ENCODE results near the gene RREB1. TPM values are rescaled to one million over a fixed set of nuclear protein-coding genes. Genes with fewer than 3 reads are reported as not detected.
A peak's percentile ranks its signal among the peaks of the same experiment; 100 is the strongest.
"Not testable (repeated sequence)": the region's sequence is repeated elsewhere in the genome, so short reads cannot be mapped to it uniquely, and the experiment has no call there.

The RREB1 gene
- total RNA-seq, 4 donors from 2014 or later = 73.9 to 214 (median 107) TPM

DNA sequence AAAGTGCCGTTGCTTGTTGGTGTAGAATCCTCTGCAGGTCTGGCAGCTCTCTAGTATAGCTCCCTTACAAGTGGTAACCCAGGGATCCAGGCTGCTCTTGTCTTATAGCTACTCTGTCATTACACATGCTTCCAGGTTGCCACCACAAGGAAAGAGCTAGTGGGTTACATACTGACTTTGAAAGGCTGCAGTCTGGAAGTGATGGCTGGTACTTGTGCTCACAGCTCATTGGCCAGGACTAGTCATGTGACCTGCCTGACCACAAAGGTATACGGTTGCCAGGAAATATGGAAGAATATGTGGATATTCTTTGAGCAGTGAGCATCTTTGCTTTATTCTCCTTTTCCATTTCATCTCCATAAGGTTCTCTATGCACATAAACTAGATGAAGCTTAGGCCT, 46.0 kb downstream of the RREB1 start:
- TF ChIP-seq POLR2A (IDR thresholded peaks at IDR 0.05) (no peak), EP300 (IDR thresholded peaks at IDR 0.05; ENCODE audit: low read depth) (no peak)
- Histone ChIP-seq H3K27me3 (no peaks in the 10 kb centered on the region), H3K27ac (peak overlapping the region in 3 of 4 donors; percentile 32 to 66 (median 66)), H3K36me3 (no peaks in the 10 kb centered on the region), H3K4me1 (peaks cover 42 to 80% (median 56%) of the 10 kb centered on the region in 4 donors), H3K9me3 (no peaks in the 10 kb centered on the region), H3K4me3 (no peak overlapping the region)
- 33 to 75% methylated on average over 1 to 2 of the region's 2 CpGs for WGBS, 2 donors (ENCODE audit: low coverage in 1 of 2)
- no peak for DNase-seq
- in situ Hi-C loops (cut with MboI; ENCODE audit: low pct_ligation_motif_present in 1 of 4, low pct_unique_long_range_greater_than_20kb in 1 of 4, low sequenced_read_pairs in 3 of 4) = no loop called here
- intact Hi-C loops (cut with DNase I; ENCODE audit: low total_unique reads) = no loop called here

DNA sequence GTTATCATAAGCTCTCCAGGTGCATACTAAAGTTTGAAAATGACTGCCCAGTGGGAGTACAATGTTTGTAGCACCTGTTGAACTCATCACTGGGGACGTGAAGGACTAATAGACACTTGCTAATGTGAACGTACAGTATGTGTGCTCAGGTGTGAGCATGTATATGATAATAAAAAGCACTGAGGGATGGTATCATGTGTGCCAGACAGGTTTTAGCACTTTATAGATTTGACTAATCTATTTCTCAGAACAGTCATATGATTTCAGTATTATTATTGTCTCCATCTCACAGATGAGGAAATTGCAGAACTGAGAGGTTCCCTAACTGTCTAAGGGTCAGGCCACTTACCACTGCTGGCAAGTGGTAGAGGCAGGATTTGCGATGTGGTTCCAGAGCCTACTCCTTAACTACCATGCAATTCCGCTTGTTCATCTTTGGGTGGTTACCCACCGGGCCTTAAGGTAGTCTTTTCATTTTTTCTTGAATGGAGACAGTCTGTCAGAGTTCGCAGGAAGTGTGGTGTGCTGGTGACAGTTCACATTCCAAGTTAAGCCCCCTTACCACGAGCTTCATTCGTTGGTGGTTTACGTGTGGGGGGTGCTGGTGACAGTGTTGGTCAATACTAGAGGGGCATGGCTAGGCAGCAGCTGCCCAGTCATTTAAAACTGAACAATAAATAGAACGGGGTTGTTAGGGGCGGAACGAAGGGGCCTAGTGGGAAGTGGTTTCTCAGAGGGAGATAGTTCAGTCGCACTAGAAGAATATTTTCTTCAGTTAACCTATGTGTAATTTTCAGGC, 46.8 kb downstream of the RREB1 start:
- Histone ChIP-seq H3K36me3 (no peaks in the 10 kb centered on the region), H3K27me3 (no peaks in the 10 kb centered on the region), H3K4me3 (no peak overlapping the region), H3K9me3 (no peaks in the 10 kb centered on the region), H3K4me1 (peaks cover 48 to 86% (median 59%) of the 10 kb centered on the region in 4 donors), H3K27ac (peak overlapping the region in 3 of 4 donors; percentile 52 to 66 (median 62))
- DNase-seq = no peak
- no peak for TF ChIP-seq POLR2A (IDR thresholded peaks at IDR 0.05)
- TF ChIP-seq, protein P1, sequence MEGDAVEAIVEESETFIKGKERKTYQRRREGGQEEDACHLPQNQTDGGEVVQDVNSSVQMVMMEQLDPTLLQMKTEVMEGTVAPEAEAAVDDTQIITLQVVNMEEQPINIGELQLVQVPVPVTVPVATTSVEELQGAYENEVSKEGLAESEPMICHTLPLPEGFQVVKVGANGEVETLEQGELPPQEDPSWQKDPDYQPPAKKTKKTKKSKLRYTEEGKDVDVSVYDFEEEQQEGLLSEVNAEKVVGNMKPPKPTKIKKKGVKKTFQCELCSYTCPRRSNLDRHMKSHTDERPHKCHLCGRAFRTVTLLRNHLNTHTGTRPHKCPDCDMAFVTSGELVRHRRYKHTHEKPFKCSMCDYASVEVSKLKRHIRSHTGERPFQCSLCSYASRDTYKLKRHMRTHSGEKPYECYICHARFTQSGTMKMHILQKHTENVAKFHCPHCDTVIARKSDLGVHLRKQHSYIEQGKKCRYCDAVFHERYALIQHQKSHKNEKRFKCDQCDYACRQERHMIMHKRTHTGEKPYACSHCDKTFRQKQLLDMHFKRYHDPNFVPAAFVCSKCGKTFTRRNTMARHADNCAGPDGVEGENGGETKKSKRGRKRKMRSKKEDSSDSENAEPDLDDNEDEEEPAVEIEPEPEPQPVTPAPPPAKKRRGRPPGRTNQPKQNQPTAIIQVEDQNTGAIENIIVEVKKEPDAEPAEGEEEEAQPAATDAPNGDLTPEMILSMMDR (IDR thresholded peaks at IDR 0.05) = no peak
- TF ChIP-seq EP300 (IDR thresholded peaks at IDR 0.05; ENCODE audit: low read depth) = no peak
- TF ChIP-seq POLR2AphosphoS5 (IDR thresholded peaks at IDR 0.05) = no peak
- in situ Hi-C loops (cut with MboI; ENCODE audit: low pct_ligation_motif_present in 1 of 4, low pct_unique_long_range_greater_than_20kb in 1 of 4, low sequenced_read_pairs in 3 of 4) = no loop called here
- intact Hi-C loops (cut with DNase I; ENCODE audit: low total_unique reads) = loop anchor here (5.0 kb wide), 1 partner anchor 47 kb away; the partner anchor contains the start of gene RREB1
- WGBS, 2 donors (ENCODE audit: low coverage in 1 of 2) = 65 to 67% methylated on average over 8 to 13 of the region's 13 CpGs

DNA sequence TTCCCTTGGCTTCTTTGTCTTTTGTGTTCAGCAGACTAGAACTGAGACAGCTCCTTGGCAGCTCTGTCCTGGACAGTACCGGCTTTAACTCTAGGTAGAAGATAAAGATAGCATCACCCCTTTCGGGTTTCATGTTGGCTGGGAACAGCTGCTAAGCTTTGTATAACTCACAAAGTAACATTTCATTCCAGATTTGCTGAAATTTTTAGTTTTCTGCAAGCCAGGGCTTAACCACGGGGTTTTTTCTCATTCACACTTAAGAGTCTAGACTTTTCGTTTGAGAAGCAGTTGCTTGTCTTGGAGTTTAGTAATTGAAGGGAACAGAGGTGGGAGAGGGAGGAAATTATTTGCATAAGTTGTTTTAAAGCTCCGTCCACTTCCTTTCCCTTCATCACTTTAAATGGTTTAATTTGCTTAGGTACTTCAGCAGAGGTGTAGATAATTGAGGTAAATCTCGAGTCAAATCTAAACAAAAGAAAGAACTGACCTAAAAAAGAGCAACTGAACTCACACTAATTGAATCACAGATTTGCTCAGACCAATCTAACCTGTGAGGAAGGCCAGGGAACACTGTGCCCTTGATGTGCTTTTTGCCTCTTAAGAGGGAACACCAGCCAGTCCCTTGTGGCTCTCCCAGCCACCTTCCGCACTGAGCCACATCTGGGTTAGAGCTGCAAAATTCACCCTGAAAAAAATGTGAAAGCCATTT, 48.3 kb downstream of the RREB1 start:
- DNase-seq = no peak
- intact Hi-C loops (cut with DNase I; ENCODE audit: low total_unique reads) (loop anchor here (5.0 kb wide), 1 partner anchor 49 kb away; the partner anchor contains the start of gene RREB1), in situ Hi-C loops (cut with MboI; ENCODE audit: low pct_ligation_motif_present in 1 of 4, low pct_unique_long_range_greater_than_20kb in 1 of 4, low sequenced_read_pairs in 3 of 4) (no loop called here)
- H3K27me3 ChIP-seq = no peaks in the 10 kb centered on the region
- no peak overlapping the region for H3K4me3 ChIP-seq
- TF ChIP-seq POLR2AphosphoS5 (IDR thresholded peaks at IDR 0.05) (no peak), EP300 (IDR thresholded peaks at IDR 0.05; ENCODE audit: low read depth) (no peak), POLR2A (IDR thresholded peaks at IDR 0.05) (no peak)
- TF ChIP-seq, protein P1 (IDR thresholded peaks at IDR 0.05) = no peak
- WGBS, 2 donors (ENCODE audit: low coverage in 1 of 2) = 39 to 46% methylated on average over 6 to 7 of the region's 7 CpGs
- H3K27ac ChIP-seq = peak overlapping the region; percentile 52 to 66 (median 60)
- peaks cover 56 to 98% (median 68%) of the 10 kb centered on the region in 4 donors for H3K4me1 ChIP-seq
- H3K9me3 ChIP-seq = no peaks in the 10 kb centered on the region
- no peaks in the 10 kb centered on the region for H3K36me3 ChIP-seq

DNA sequence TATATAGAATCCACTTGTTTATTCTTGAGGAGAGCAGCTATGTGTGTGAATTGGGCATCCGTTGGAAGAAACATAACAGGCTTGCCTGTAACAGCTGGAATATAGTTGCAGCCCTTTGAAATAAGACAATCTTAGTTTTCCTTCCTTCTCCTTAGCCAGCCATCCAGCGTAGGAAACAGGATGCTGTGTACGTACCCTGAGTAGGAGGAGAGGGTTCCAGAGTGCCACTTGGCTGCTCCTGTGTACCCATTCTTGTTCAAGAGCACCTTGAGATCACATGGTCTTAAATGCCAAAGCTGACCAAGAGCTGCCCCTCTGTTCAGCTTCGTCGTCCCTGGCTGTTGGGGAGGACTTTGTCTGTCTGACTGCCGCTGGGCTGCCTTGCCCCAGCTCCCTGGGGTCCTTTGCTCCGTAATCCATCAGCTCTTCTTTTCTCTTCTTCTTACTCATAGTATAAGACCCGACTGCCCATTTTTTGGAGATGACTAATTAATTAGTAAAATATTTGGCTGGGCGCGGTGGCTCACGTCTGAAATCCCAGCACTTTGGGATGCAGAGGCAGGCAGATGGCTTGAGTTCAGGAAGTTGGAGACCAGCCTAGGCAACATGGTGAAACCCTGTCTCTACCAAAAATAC, 49.0 kb downstream of the RREB1 start:
- H3K27ac ChIP-seq = peak overlapping the region; percentile 52 to 66 (median 60)
- 74 to 80% methylated on average over 2 to 11 of the region's 11 CpGs for WGBS, 2 donors (ENCODE audit: low coverage in 1 of 2)
- TF ChIP-seq EP300 (IDR thresholded peaks at IDR 0.05; ENCODE audit: low read depth) (no peak), POLR2A (IDR thresholded peaks at IDR 0.05) (no peak), POLR2AphosphoS5 (IDR thresholded peaks at IDR 0.05) (no peak)
- TF ChIP-seq, protein P1 (IDR thresholded peaks at IDR 0.05) = no peak
- no peaks in the 10 kb centered on the region for H3K9me3 ChIP-seq
- no peak overlapping the region for H3K4me3 ChIP-seq
- H3K36me3 ChIP-seq = no peaks in the 10 kb centered on the region
- in situ Hi-C loops (cut with MboI; ENCODE audit: low pct_ligation_motif_present in 1 of 4, low pct_unique_long_range_greater_than_20kb in 1 of 4, low sequenced_read_pairs in 3 of 4) (no loop called here), intact Hi-C loops (cut with DNase I; ENCODE audit: low total_unique reads) (loop anchor here (5.0 kb wide), 1 partner anchor 49 kb away; the partner anchor contains the start of gene RREB1)
- no peak for DNase-seq
- H3K4me1 ChIP-seq = peaks cover 50 to 98% (median 69%) of the 10 kb centered on the region in 4 donors
- H3K27me3 ChIP-seq = no peaks in the 10 kb centered on the region

DNA sequence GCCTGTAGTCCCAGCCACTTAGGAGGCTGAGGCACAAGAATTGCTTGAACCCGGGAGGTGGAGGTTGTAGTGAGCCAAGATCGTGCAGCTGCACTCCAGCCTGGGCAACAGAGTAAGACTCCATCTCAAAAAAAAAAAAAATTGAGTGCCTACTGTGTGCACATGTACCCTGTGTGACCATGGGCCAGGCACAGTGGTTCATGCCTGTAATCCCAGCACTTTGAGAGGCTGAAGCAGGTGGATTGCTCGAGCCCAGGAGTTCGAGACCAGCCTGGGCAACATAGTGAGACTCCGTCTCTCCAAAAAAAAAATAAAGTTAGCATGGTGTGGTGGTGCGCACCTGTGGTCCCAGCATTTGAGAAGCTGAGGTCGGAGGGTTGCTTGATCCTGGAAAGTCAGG, 49.5 kb downstream of the RREB1 start:
- 90% methylated on average over 7 of the region's 7 CpGs; no CpG with 5 or more reads in 1 of the 2 donors for WGBS, 2 donors (ENCODE audit: low coverage in 1 of 2)
- intact Hi-C loops (cut with DNase I; ENCODE audit: low total_unique reads) = loop anchor here (5.0 kb wide), 1 partner anchor 50 kb away; the partner anchor contains the start of gene RREB1
- DNase-seq; H3K27me3 ChIP-seq; H3K4me3 ChIP-seq; in situ Hi-C loops (cut with MboI; ENCODE audit: low pct_ligation_motif_present in 1 of 4, low pct_unique_long_range_greater_than_20kb in 1 of 4, low sequenced_read_pairs in 3 of 4); H3K9me3 ChIP-seq; H3K36me3 ChIP-seq: not testable (repeated sequence)
- Histone ChIP-seq H3K27ac (peak overlapping the region in 3 of 4 donors; percentile 52 to 66 (median 58)), H3K4me1 (peaks cover 50 to 98% (median 69%) of the 10 kb centered on the region in 4 donors)

Data from transverse colon (tissue), 4 donors.